GM10266 (cell line): ENCODE data around the gene ASB2.

Experiments
- DNase-seq: peaks from one replicate; pipeline ENCODE4 v3.0.0; 2012; ENCODE audit errors: extremely low spot score
- TF ChIP-seq, protein P1 (sequence below): IDR thresholded peaks from 2 replicates; pipeline ENCODE4 v1.5.1; 2012; ENCODE audit warnings: mild to moderate bottlenecking, low read depth; ENCODE audit not compliant: control insufficient read depth, insufficient read depth; ENCODE audit errors: missing control alignments

The ASB2 gene

DNA sequence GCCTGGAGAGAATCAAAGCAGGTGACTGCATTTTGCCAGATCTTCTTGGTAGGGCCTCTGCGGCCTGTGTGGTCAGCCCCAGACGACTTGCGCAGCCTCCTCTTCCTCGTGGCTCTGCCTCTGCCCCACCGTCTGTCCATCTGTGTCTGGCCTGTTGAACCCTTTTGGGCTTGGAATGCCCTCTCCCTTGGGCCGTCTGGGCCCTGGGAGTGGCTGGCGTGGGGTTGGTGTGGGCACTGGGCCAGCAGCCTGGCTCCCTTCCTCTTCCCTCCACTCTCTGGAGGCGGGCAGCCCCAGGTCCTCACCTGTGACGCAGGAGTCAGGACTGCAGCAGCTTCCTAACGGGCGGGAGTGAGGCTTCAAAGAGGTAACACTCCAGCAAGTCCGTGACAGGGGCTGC, 11.0 kb upstream of the ASB2 start:
- no peak for DNase-seq
- TF ChIP-seq, protein P1, sequence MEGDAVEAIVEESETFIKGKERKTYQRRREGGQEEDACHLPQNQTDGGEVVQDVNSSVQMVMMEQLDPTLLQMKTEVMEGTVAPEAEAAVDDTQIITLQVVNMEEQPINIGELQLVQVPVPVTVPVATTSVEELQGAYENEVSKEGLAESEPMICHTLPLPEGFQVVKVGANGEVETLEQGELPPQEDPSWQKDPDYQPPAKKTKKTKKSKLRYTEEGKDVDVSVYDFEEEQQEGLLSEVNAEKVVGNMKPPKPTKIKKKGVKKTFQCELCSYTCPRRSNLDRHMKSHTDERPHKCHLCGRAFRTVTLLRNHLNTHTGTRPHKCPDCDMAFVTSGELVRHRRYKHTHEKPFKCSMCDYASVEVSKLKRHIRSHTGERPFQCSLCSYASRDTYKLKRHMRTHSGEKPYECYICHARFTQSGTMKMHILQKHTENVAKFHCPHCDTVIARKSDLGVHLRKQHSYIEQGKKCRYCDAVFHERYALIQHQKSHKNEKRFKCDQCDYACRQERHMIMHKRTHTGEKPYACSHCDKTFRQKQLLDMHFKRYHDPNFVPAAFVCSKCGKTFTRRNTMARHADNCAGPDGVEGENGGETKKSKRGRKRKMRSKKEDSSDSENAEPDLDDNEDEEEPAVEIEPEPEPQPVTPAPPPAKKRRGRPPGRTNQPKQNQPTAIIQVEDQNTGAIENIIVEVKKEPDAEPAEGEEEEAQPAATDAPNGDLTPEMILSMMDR, result no peak

DNA sequence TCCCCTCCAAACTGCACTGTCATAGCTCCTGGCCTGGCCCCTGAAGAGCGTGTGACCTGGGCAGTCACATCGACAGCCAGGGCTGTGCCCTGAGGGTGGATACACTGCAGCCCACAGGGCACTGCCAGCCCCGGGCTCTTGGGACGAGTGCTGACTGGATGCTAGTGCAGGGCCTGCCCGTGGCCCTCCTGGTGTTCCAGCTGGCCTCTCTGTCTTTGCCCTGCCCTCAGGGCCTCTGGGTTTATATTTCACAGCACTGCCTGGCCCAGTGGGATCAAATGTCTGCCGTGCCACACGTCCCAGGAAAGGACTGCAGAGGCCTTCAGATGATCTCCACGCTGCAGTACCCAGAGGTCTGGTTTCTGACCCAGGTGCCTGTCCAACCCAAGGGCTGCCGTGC, 10.6 kb upstream of the ASB2 start:
- no peak for DNase-seq
- TF ChIP-seq, protein P1, result no peak

DNA sequence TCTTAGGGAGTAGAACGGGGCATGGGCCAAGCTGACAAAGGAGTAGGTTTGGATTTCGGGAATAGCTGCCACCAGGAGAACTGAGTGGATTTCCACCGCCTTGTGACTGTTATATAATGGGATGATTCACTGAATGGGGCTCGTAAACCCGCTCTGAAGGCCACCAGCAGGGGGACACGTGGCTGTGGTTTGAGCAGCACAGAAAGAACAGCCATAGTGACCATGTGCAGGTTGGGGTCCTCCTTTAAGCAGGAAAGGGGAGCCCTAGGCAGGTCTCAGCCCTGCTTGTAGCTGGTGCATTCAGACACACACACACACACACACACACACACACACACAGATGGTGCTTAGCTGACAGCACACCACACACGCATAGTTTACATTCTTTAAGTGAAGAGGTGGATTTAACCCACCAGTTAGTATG, 8.6 kb upstream of the ASB2 start:
- TF ChIP-seq, protein P1, result peak; percentile 20
- DNase-seq, result no peak

DNA sequence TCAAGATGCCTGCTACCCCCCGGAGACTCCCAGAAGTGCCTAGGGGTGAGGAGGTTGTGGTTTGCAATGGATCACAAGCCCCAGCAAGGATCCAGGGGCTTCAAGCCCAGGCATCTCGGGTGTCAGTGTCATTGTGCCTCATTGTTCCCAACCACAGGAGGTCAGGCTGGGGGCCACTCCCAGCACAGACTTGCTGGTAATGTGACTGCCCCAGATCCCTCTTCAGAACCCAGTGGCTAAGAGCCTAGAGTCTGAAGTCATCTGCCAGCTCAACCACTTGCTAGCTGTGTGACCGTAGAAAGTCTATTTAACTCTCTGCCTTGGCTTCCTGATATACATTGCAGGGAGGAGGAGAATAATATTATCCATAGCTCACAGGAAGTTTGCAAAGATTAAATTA, 7.7 kb upstream of the ASB2 start:
- TF ChIP-seq, protein P1, result no peak
- DNase-seq, result no peak

DNA sequence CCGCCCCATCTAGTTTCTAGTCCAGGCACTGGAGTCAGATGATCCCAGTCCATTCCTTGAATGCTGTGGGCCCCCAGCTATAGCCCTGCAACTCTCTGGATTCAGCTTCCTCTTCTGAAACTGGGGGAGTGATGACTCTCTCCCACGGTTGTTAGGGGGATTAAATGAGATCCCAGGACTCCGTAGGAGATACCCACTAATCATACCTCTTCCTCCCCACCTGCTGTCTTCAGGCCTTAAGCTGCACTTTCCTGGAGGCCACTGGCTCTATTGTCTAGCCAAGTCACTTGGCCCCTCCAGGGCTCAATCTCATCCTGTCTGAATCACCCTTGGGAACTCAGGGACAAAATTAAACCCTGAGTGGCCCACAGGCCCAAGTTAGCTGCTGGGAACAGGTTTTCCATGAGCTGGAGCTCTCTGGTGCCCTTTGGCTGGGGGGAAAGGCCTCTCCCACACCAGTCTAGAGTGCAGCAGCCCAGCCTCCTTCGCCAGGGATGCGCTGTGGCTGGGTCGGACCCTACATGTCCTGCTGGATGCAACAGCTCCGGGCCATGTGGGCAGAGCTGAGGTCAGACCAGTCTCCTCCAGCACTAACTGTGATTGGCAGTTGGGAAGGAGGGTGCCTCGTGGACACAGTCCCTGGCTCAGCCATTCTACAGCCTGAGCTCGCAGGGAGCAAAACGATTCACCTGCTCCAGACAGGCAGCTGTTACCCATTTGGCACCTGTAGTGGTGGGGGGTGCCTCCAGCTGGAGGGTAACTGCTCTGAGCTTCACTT, 6.0 kb upstream of the ASB2 start:
- DNase-seq, result no peak
- TF ChIP-seq, protein P1, result no peak

DNA sequence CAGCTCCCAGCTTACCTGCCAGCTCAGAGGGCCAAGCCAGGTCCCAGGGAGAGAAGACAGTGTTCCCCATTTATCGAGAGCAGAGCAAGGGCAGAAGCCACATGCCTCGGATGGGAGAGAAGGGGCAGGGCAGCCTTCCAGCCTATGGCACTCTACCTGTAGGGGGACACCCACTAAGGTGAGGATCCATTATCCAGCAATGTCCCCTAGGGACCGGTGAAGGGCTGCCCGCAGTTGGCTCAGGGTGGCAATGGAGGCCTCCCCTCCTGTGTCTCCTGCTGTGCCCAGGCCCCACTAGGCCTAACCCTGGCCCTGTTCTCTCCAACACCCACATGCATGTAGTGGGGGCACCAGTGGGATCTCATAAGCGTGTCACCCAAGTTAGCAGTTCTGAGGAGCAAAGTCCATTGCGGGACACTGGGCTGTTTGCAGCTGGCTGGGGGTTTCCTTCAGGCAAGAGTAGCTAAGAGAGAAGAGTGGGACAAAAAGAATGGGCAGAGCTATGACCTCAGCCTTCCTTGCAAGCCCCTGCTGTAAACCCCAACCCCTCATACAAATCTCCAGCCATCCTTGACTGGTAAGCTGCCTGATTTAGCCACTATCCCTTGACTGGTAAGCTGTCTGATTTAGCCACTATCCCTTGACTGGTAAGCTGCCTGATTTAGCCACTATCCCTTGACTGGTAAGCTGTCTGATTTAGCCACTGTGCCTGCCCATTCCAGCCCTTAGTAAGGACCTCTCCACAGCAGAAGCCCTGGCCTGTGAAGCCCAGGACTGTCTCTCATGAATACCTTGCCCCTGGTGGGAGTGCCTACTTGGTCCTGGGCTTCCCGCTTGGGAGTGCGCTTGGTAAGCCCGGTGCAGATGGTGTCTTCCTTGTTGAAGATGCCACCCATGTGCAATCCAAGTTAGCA, 5.2 kb upstream of the ASB2 start:
- TF ChIP-seq, protein P1, result no peak
- no peak for DNase-seq
